WERI-Rb-1 (cell line): ENCODE measurements around the gene TLX3.
"Not testable (repeated sequence)": the region's sequence is repeated elsewhere in the genome, so short reads cannot be mapped to it uniquely, and the experiment has no call there.

Experiments
- DNase-seq: peaks from one replicate; pipeline ENCODE4 v3.0.0-alpha.2; 2020
- H3K27ac ChIP-seq: fragments of 250-450 bp; sonication (Bioruptor Pico); 2 replicates; pipeline ENCODE4 v1.5.1; 2020; ENCODE audit warnings: mild to moderate bottlenecking, moderate library complexity
- H3K27me3 ChIP-seq: fragments of 250-450 bp; sonication (Bioruptor Pico); 2 replicates; pipeline ENCODE4 v1.5.1; 2021; ENCODE audit warnings: mild to moderate bottlenecking, low read depth, moderate library complexity; ENCODE audit not compliant: insufficient read depth, severe bottlenecking
- H3K36me3 ChIP-seq: fragments of 250-450 bp; sonication (Bioruptor Pico); 2 replicates; pipeline ENCODE4 v1.5.1; 2020; ENCODE audit warnings: mild to moderate bottlenecking, moderate library complexity
- H3K4me3 ChIP-seq: 2 replicates; pipeline ENCODE4 v1.5.1; 2011; ENCODE audit warnings: low read depth, mild to moderate bottlenecking, control low read depth, low read length
- H3K9me3 ChIP-seq: fragments of 250-450 bp; sonication (Bioruptor Pico); 2 replicates; pipeline ENCODE4 v1.5.1; 2021; ENCODE audit warnings: mild to moderate bottlenecking, moderate library complexity; ENCODE audit not compliant: severe bottlenecking
- CTCF ChIP-seq: IDR thresholded peaks from 2 replicates; pipeline ENCODE4 v1.5.1; 2011; ENCODE audit warnings: low read depth, mild to moderate bottlenecking, control low read depth, inconsistent platforms, low read length

TLX3 gene

DNA sequence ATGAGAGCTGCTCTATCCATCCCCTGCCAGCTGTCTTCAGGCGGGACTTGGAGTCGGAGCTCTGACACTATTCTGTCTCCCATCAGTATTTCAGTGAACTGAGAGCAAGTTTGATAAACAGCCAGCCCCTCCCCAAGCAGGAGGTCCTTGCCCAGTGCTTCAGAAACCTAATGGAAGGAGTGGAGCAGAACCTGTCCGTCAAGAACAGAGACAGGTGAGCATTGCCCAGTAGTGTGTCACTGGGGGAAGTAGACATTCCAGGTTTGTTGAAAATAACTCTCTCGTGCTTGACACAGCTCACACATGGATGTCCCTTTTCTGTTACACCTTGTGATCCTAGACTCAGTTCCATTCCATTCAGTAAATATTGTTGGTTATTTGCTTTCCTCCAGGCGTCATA lies 13.2 kb upstream of the TLX3 start:
- H3K4me3 ChIP-seq: no peak overlapping the region
- H3K36me3 ChIP-seq: no peaks in the 10 kb centered on the region; the same call in 1 of the 2 replicates
- no peak for DNase-seq
- no peak for TF ChIP-seq CTCF
- no peak overlapping the region for H3K27ac ChIP-seq
- no peaks in the 10 kb centered on the region for H3K27me3 ChIP-seq
- H3K9me3 ChIP-seq: no peaks in the 10 kb centered on the region

DNA sequence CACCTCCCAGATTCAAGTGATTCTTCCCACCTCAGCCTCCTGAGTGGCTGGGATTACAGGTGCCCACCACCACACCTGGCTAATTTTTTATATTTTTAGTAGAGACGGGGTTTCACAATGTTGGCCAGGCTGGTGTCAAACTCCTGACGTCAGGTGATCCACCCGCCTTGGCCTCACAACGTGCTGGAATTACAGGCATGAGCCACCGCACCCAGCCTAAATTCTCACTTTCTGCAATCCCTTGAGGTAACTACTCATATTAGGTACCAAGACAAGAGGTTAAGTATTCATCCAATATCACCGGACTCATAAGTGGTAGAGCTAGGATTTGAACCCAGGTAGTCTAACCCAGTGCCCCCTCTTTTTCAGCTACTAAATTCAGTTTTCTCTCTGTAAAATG lies 11.1 kb upstream of the TLX3 start:
- not testable (repeated sequence) for DNase-seq, H3K27me3 ChIP-seq, H3K27ac ChIP-seq, H3K9me3 ChIP-seq, H3K4me3 ChIP-seq, H3K36me3 ChIP-seq

DNA sequence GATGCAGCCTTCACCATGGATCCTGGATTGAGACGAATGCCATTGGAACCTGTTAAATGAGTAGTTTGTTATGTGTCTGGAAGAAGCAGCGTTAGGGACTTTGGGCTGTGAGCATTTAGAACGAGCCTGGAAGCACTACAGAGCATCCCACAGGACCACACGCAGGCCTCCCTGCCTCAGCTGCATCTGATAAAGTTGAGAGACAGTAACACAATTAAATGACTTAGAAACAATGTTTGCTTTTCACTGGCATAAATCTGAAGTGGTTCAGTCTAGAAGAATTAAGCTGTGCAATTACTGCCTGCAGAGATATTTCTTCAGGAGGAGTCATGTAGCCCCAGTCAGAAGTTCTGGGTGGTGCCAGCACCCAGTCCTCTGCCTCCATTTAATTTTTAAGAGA lies 9.8 kb upstream of the TLX3 start:
- no peak for DNase-seq
- Histone ChIP-seq H3K27ac (no peak overlapping the region), H3K4me3 (no peak overlapping the region), H3K9me3 (no peaks in the 10 kb centered on the region), H3K27me3 (no peaks in the 10 kb centered on the region), H3K36me3 (no peaks in the 10 kb centered on the region; the same call in 1 of the 2 replicates)
- TF ChIP-seq CTCF: no peak

- H3K27ac ChIP-seq: no peak overlapping the region
- no peaks in the 10 kb centered on the region for H3K9me3 ChIP-seq
- no peaks in the 10 kb centered on the region; the same call in 1 of the 2 replicates for H3K36me3 ChIP-seq
- H3K27me3 ChIP-seq: no peaks in the 10 kb centered on the region
- no peak for DNase-seq
- no peak overlapping the region for H3K4me3 ChIP-seq
- TF ChIP-seq CTCF: no peak
Measured at GRCh38 chr5:171299851-171300250, 9.2 kb upstream of the TLX3 start.

GRCh38 chr5:171300358-171300757 lies 8.7 kb upstream of the TLX3 start:
- Histone ChIP-seq H3K9me3 (no peaks in the 10 kb centered on the region), H3K4me3 (no peak overlapping the region), H3K27me3 (no peaks in the 10 kb centered on the region), H3K27ac (no peak overlapping the region), H3K36me3 (no peaks in the 10 kb centered on the region; the same call in 1 of the 2 replicates)
- DNase-seq: no peak
- TF ChIP-seq CTCF: no peak

- no peak for DNase-seq
- Histone ChIP-seq H3K27ac (no peak overlapping the region), H3K36me3 (no peaks in the 10 kb centered on the region), H3K9me3 (peaks cover 22% of the 10 kb centered on the region), H3K4me3 (no peak overlapping the region), H3K27me3 (peaks cover 54% of the 10 kb centered on the region)
- TF ChIP-seq CTCF: no peak
Measured at GRCh38 chr5:171306166-171306565, 2.9 kb upstream of the TLX3 start.
